ENCODE results near the gene SF1.

Gene SF1

GRCh38 chr11:64726867-64727530 is 51.3 kb downstream of the SF1 start:
- no peak overlapping the region for H3K9ac ChIP-seq (ENCODE audit: low read length)
- H4K8ac ChIP-seq (ENCODE audit: low read length), result no peak overlapping the region
- no peak overlapping the region for H3K23ac ChIP-seq (ENCODE audit: low read length in 2 of 2)
- H3K4me2 ChIP-seq (ENCODE audit: low read length, poor library complexity, severe bottlenecking), result no peak overlapping the region
- no peaks in the 10 kb centered on the region for H3K79me1 ChIP-seq (replicated peaks; ENCODE audit: low read length, poor library complexity, severe bottlenecking)
- H3K4me3 ChIP-seq (ENCODE audit: insufficient read depth in 1 of 2, low read depth in 1 of 2, low read length in 2 of 2), result no peak overlapping the region
- H3K9me3 ChIP-seq (ENCODE audit: control insufficient read depth, low read length), result no peaks in the 10 kb centered on the region
- H3K27me3 ChIP-seq (ENCODE audit: control insufficient read depth in 1 of 2, insufficient read depth in 1 of 2, low read length in 2 of 2), result peaks cover 53 to 64% of the 10 kb centered on the region in 2 experiments
- H2BK15ac ChIP-seq (ENCODE audit: low read depth, poor library complexity, severe bottlenecking), result no peak overlapping the region
- no peak overlapping the region for H2BK12ac ChIP-seq (ENCODE audit: low read length in 2 of 2)
- H3K36me3 ChIP-seq (ENCODE audit: control insufficient read depth in 1 of 2, insufficient read depth in 2 of 2, low read depth in 1 of 2, low read length in 2 of 2), result no peaks in the 10 kb centered on the region
- H2AK5ac ChIP-seq (ENCODE audit: low read length, severe bottlenecking), result no peak overlapping the region
- no peak overlapping the region for H3K14ac ChIP-seq (ENCODE audit: low read length in 2 of 2)
- no peak overlapping the region for H3K18ac ChIP-seq (ENCODE audit: low read depth in 1 of 2, low read length in 2 of 2)
- no peak overlapping the region for H3K27ac ChIP-seq (ENCODE audit: low read length, poor library complexity, severe bottlenecking)
- WGBS, result 78% methylated on average over 7 of the region's 7 CpGs
- H2BK120ac ChIP-seq (ENCODE audit: low read depth, low read length), result no peak overlapping the region
- no peak overlapping the region for H3K4ac ChIP-seq (ENCODE audit: low read depth in 1 of 2, low read length in 2 of 2)
- no peak overlapping the region for H2AFZ ChIP-seq (ENCODE audit: low read depth, low read length)
- H3K4me1 ChIP-seq (ENCODE audit: control insufficient read depth, insufficient read depth, low read depth, low read length), result peaks cover 11% of the 10 kb centered on the region
- H2BK5ac ChIP-seq (ENCODE audit: low read depth, low read length, poor library complexity, severe bottlenecking), result no peak overlapping the region
- no peak for DNase-seq
- H4K91ac ChIP-seq (ENCODE audit: low read length), result no peak overlapping the region

GRCh38 chr11:64726211-64726641 is 52.1 kb downstream of the SF1 start:
- H3K36me3 ChIP-seq (ENCODE audit: control insufficient read depth in 1 of 2, insufficient read depth in 2 of 2, low read depth in 1 of 2, low read length in 2 of 2), result no peaks in the 10 kb centered on the region
- peak overlapping the region in 1 of 2 experiments; percentile 48 for H2BK12ac ChIP-seq (ENCODE audit: low read length in 2 of 2)
- H3K4ac ChIP-seq (ENCODE audit: low read depth in 1 of 2, low read length in 2 of 2), result no peak overlapping the region
- H3K23ac ChIP-seq (ENCODE audit: low read length in 2 of 2), result no peak overlapping the region
- H3K14ac ChIP-seq (ENCODE audit: low read length in 2 of 2), result no peak overlapping the region
- no peak overlapping the region for H3K27ac ChIP-seq (ENCODE audit: low read length, poor library complexity, severe bottlenecking)
- no peak overlapping the region for H3K4me3 ChIP-seq (ENCODE audit: insufficient read depth in 1 of 2, low read depth in 1 of 2, low read length in 2 of 2)
- no peak overlapping the region for H2BK120ac ChIP-seq (ENCODE audit: low read depth, low read length)
- no peak overlapping the region for H2BK15ac ChIP-seq (ENCODE audit: low read depth, poor library complexity, severe bottlenecking)
- no peak overlapping the region for H2BK5ac ChIP-seq (ENCODE audit: low read depth, low read length, poor library complexity, severe bottlenecking)
- H3K4me2 ChIP-seq (ENCODE audit: low read length, poor library complexity, severe bottlenecking), result no peak overlapping the region
- no peak for DNase-seq
- no peak overlapping the region for H2AFZ ChIP-seq (ENCODE audit: low read depth, low read length)
- WGBS, result 19% methylated on average over 9 of the region's 9 CpGs
- H3K4me1 ChIP-seq (ENCODE audit: control insufficient read depth, insufficient read depth, low read depth, low read length), result peaks cover 11% of the 10 kb centered on the region
- no peak overlapping the region for H3K9ac ChIP-seq (ENCODE audit: low read length)
- H4K8ac ChIP-seq (ENCODE audit: low read length), result no peak overlapping the region
- no peak overlapping the region for H3K18ac ChIP-seq (ENCODE audit: low read depth in 1 of 2, low read length in 2 of 2)
- no peak overlapping the region for H4K91ac ChIP-seq (ENCODE audit: low read length)
- no peak overlapping the region for H2AK5ac ChIP-seq (ENCODE audit: low read length, severe bottlenecking)
- H3K27me3 ChIP-seq (ENCODE audit: control insufficient read depth in 1 of 2, insufficient read depth in 1 of 2, low read length in 2 of 2), result peaks cover 60 to 65% of the 10 kb centered on the region in 2 experiments
- no peaks in the 10 kb centered on the region for H3K9me3 ChIP-seq (ENCODE audit: control insufficient read depth, low read length)
- no peaks in the 10 kb centered on the region for H3K79me1 ChIP-seq (replicated peaks; ENCODE audit: low read length, poor library complexity, severe bottlenecking)

- WGBS, result 87% methylated on average over 7 of the region's 7 CpGs
Measured at GRCh38 chr11:64724863-64725532, 53.3 kb downstream of the SF1 start.

More at GRCh38 chr11:64724863-64725532, 53.3 kb downstream of the SF1 start:
- no peak overlapping the region for H2BK12ac ChIP-seq (ENCODE audit: low read length in 2 of 2)
- DNase-seq, result no peak
- H3K79me1 ChIP-seq (replicated peaks; ENCODE audit: low read length, poor library complexity, severe bottlenecking), result no peaks in the 10 kb centered on the region
- no peak overlapping the region for H3K18ac ChIP-seq (ENCODE audit: low read depth in 1 of 2, low read length in 2 of 2)
- no peak overlapping the region for H3K4ac ChIP-seq (ENCODE audit: low read depth in 1 of 2, low read length in 2 of 2)
- no peak overlapping the region for H3K23ac ChIP-seq (ENCODE audit: low read length in 2 of 2)
- no peak overlapping the region for H3K27ac ChIP-seq (ENCODE audit: low read length, poor library complexity, severe bottlenecking)
- H4K91ac ChIP-seq (ENCODE audit: low read length), result no peak overlapping the region
- H3K36me3 ChIP-seq (ENCODE audit: control insufficient read depth in 1 of 2, insufficient read depth in 2 of 2, low read depth in 1 of 2, low read length in 2 of 2), result no peaks in the 10 kb centered on the region
- H3K9me3 ChIP-seq (ENCODE audit: control insufficient read depth, low read length), result no peaks in the 10 kb centered on the region
- no peak overlapping the region for H2BK5ac ChIP-seq (ENCODE audit: low read depth, low read length, poor library complexity, severe bottlenecking)
- H2BK120ac ChIP-seq (ENCODE audit: low read depth, low read length), result no peak overlapping the region
- H3K4me2 ChIP-seq (ENCODE audit: low read length, poor library complexity, severe bottlenecking), result no peak overlapping the region
- peaks cover 11% of the 10 kb centered on the region for H3K4me1 ChIP-seq (ENCODE audit: control insufficient read depth, insufficient read depth, low read depth, low read length)
- H3K27me3 ChIP-seq (ENCODE audit: control insufficient read depth in 1 of 2, insufficient read depth in 1 of 2, low read length in 2 of 2), result peaks cover 66 to 68% of the 10 kb centered on the region in 2 experiments
- no peak overlapping the region for H3K14ac ChIP-seq (ENCODE audit: low read length in 2 of 2)
- no peak overlapping the region for H3K9ac ChIP-seq (ENCODE audit: low read length)
- no peak overlapping the region for H4K8ac ChIP-seq (ENCODE audit: low read length)
- H2AFZ ChIP-seq (ENCODE audit: low read depth, low read length), result peak overlapping the region; percentile 36
- no peak overlapping the region for H3K4me3 ChIP-seq (ENCODE audit: insufficient read depth in 1 of 2, low read depth in 1 of 2, low read length in 2 of 2)
- no peak overlapping the region for H2AK5ac ChIP-seq (ENCODE audit: low read length, severe bottlenecking)
- no peak overlapping the region for H2BK15ac ChIP-seq (ENCODE audit: low read depth, poor library complexity, severe bottlenecking)

All from mesenchymal stem cell (in vitro differentiated cells and primary cell).